Heart left ventricle (tissue), 16 donors: Measurements from ENCODE around the gene PRMT7. TPM values are rescaled to one million over a fixed set of nuclear protein-coding genes. Genes with fewer than 3 reads are reported as not detected.

Experiments used
- ATAC-seq, 4 donors: fragments of 200-7000 bp; cut with Tn5 transposase; one replicate each; pipeline ENCODE4 v1.9.1; 2020 to 2022; ENCODE audit warnings: moderate library complexity in 4 of 4, mild to moderate bottlenecking in 3 of 4, moderate number of reproducible peaks in 1 of 4
- DNase-seq, 5 donors: peaks; one replicate each; pipeline ENCODE4 v3.0.0-alpha.2; 2020
- H3K27ac ChIP-seq, 12 donors: fragments of 200-600 bp; sonication (generic) in 4 of 12; one replicate each; pipeline versions ENCODE4 v1.5.0 to v1.8.0; 2016 to 2022; ENCODE audit warnings: mild to moderate bottlenecking in 2 of 12
- H3K27me3 ChIP-seq, 9 donors: fragments of 200-600 bp; sonication (generic) in 2 of 9; one replicate each; pipeline versions ENCODE4 v1.5.1 to v1.8.0; 2016 to 2022; ENCODE audit warnings: mild to moderate bottlenecking in 3 of 9
- H3K36me3 ChIP-seq, 9 donors: fragments of 200-600 bp; sonication (generic) in 2 of 9; one replicate each; pipeline versions ENCODE4 v1.5.0 to v1.8.0; 2018 to 2022; ENCODE audit warnings: mild to moderate bottlenecking in 2 of 9
- H3K4me1 ChIP-seq, 12 donors: fragments of 200-600 bp; sonication (generic) in 4 of 12; one replicate each; pipeline versions ENCODE4 v1.5.0 to v1.8.0; 2016 to 2022; ENCODE audit warnings: mild to moderate bottlenecking in 3 of 12
- H3K4me3 ChIP-seq, 12 donors: fragments of 200-600 bp; sonication (generic) in 4 of 12; one replicate each; pipeline versions ENCODE4 v1.5.0 to v1.8.0; 2017 to 2022; ENCODE audit warnings: mild to moderate bottlenecking in 9 of 12, moderate library complexity in 4 of 12
- H3K9me3 ChIP-seq, 12 donors: fragments of 200-600 bp; sonication (generic) in 4 of 12; one replicate each; pipeline versions ENCODE4 v1.5.0 to v1.8.0; 2016 to 2022; ENCODE audit warnings: mild to moderate bottlenecking in 1 of 12
- CTCF ChIP-seq, 12 donors: fragments of 200-600 bp; sonication (generic) in 4 of 12; IDR thresholded peaks; one replicate each; pipeline versions ENCODE4 v1.5.0 to v1.8.0; 2018 to 2022; ENCODE audit warnings: antibody characterized with exemption in 12 of 12, mild to moderate bottlenecking in 5 of 12
- POLR2A ChIP-seq, 2 donors: fragments of 450-650 bp; IDR thresholded peaks; one replicate each; pipeline ENCODE4 v1.6.1; 2017; ENCODE audit warnings: antibody characterized with exemption in 2 of 2, mild to moderate bottlenecking in 2 of 2, moderate library complexity in 2 of 2
- WGBS, 4 donors: extraction: QIAGEN DNeasy Blood & Tissue Kit in 2 of 4; methylation state at CpG; one replicate each; pipeline versions ENCODE4 v1.1.5 to v1.1.7; 2013 to 2018; 5-methylcytosine and 5-hydroxymethylcytosine counted together
- intact Hi-C, 10 donors: fragments of 100-400 bp; cut with DNase I; formaldehyde crosslinking; loops; one replicate each; pipeline versions ENCODE4 v1.11.1 to v1.14.2; 2022
- polyA plus RNA-seq, 2 donors: library from polyadenylated mRNA; stranded (reverse); fragments of 200-250 nt; gene quantifications; one replicate each; pipeline ENCODE4 v1.2.3, GENCODE V29; 2013
- total RNA-seq, 9 donors: library from RNA; depleted of rRNA in 2 of 9; stranded (reverse); fragments of >200 nt in 2 of 9; fragmentation: NEBNext Ultra II Directional in 3 of 9; extraction: Animal tissue kit (Norgen Biotek cat#: 25700) in 3 of 9; gene quantifications; one replicate each; pipeline versions ENCODE4 v1.1.0 to v1.2.4, GENCODE V29; 2016 to 2023
- donor health status: ischemic (EF 13 %, LVEDD 7.1; RV severe dilation, severe dysfunction).
- donor health status: healthy with polysubstance abuse.
- donor health status: DM: no; HTN: yes; CAD: no.
- donor health status: DM: no; HTN: no; CAD: no.
- donor health status: ischemic (EF 25% LVEDD 6.9; RV normal size, moderate dysfunction).
- donor health status: ischemic (EF 25% LVEDD 5.7; RV mildly dilated, moderate dysfunction).
- donor health status: healthy.
- donor health status: DM: yes; HTN: yes; CAD: no.
- donor health status: ischemic (EF 35%, LVEDD 5.7; RV mildly dilated, moderate dysfunction).
- donor health status: nonischemic (EF 11% LVEDD 7.7; RV severe dilation, severe dysfunction).
- donor health status: DM: yes; HTN: yes; CAD: no.
- donor health status: PGD.
- donor health status: ischemic (EF 29% LVEDD 5.4; RV normal size, mild dysfunction).
- donor health status: nonischemic (EF 23%, LVEDD 6.1; RV moderate dilation, normal function).

The PRMT7 gene
- total and polyA plus RNA-seq, 11 donors: 21.0 to 37.4 (median 30.7) TPM

GRCh38 chr16:68397710-68398201 is 86.9 kb downstream of the PRMT7 start:
- H3K27me3 ChIP-seq: no peaks in the 10 kb centered on the region
- no peaks in the 10 kb centered on the region for H3K4me1 ChIP-seq
- intact Hi-C loops: loop anchor here in 6 of 10 donors (2.0 to 5.0 kb wide), 4 partner anchors 109 to 115 kb away; no protein-coding TSS in a partner anchor
- H3K9me3 ChIP-seq: no peaks in the 10 kb centered on the region
- 60 to 70% (median 64%) methylated on average over 6 of the region's 6 CpGs for WGBS, 4 donors
- H3K4me3 ChIP-seq: no peak overlapping the region
- H3K27ac ChIP-seq: no peak overlapping the region
- DNase-seq: peak in 1 of 5 donors; percentile 24
- ATAC-seq: no peak
- H3K36me3 ChIP-seq: no peaks in the 10 kb centered on the region
- TF ChIP-seq CTCF (IDR thresholded peaks at IDR 0.05) (no peak), POLR2A (IDR thresholded peaks at IDR 0.05) (no peak)

GRCh38 chr16:68399456-68399855 is 88.6 kb downstream of the PRMT7 start:
- DNase-seq: peak in 1 of 5 donors; percentile 20
- Histone ChIP-seq H3K36me3 (no peaks in the 10 kb centered on the region), H3K4me3 (no peak overlapping the region), H3K27ac (no peak overlapping the region), H3K4me1 (no peaks in the 10 kb centered on the region), H3K9me3 (no peaks in the 10 kb centered on the region), H3K27me3 (no peaks in the 10 kb centered on the region)
- TF ChIP-seq CTCF (IDR thresholded peaks at IDR 0.05) (no peak), POLR2A (IDR thresholded peaks at IDR 0.05) (no peak)
- intact Hi-C loops: loop anchor here in 2 of 10 donors (5.0 kb wide), 2 partner anchors 108 to 113 kb away; no protein-coding TSS in a partner anchor
- WGBS, 4 donors: 91 to 96% (median 93%) methylated on average over 2 to 3 of the region's 3 CpGs
- no peak for ATAC-seq

- Histone ChIP-seq H3K27ac (no peak overlapping the region), H3K4me3 (no peak overlapping the region), H3K9me3 (no peaks in the 10 kb centered on the region), H3K27me3 (no peaks in the 10 kb centered on the region), H3K36me3 (no peaks in the 10 kb centered on the region), H3K4me1 (no peaks in the 10 kb centered on the region)
- intact Hi-C loops: loop anchor here in 1 of 10 donors (10.0 kb wide), 1 partner anchor 104 kb away; no protein-coding TSS in a partner anchor
- TF ChIP-seq POLR2A (IDR thresholded peaks at IDR 0.05) (no peak), CTCF (IDR thresholded peaks at IDR 0.05) (no peak)
- 77 to 86% (median 83%) methylated on average over 5 of the region's 5 CpGs for WGBS, 4 donors
- peak in 1 of 5 donors; percentile 26 for DNase-seq
- ATAC-seq: no peak
Observed at GRCh38 chr16:68400083-68400923, 89.5 kb downstream of the PRMT7 start.

GRCh38 chr16:68400924-68401460 is 90.2 kb downstream of the PRMT7 start:
- 49 to 70% (median 50%) methylated on average over 5 of the region's 5 CpGs for WGBS, 4 donors
- H3K27me3 ChIP-seq: no peaks in the 10 kb centered on the region

More at GRCh38 chr16:68400924-68401460, 90.2 kb downstream of the PRMT7 start:
- DNase-seq (peak in 1 of 5 donors; percentile 5), ATAC-seq (no peak)
- H3K9me3 ChIP-seq: no peaks in the 10 kb centered on the region
- H3K36me3 ChIP-seq: no peaks in the 10 kb centered on the region
- H3K27ac ChIP-seq: no peak overlapping the region
- intact Hi-C loops: loop anchor here in 1 of 10 donors (10.0 kb wide), 1 partner anchor 104 kb away; no protein-coding TSS in a partner anchor
- H3K4me3 ChIP-seq: no peak overlapping the region
- TF ChIP-seq CTCF (IDR thresholded peaks at IDR 0.05) (no peak), POLR2A (IDR thresholded peaks at IDR 0.05) (no peak)
- H3K4me1 ChIP-seq: no peaks in the 10 kb centered on the region
